ENCODE measurements around the gene CP.

CP gene

DNA sequence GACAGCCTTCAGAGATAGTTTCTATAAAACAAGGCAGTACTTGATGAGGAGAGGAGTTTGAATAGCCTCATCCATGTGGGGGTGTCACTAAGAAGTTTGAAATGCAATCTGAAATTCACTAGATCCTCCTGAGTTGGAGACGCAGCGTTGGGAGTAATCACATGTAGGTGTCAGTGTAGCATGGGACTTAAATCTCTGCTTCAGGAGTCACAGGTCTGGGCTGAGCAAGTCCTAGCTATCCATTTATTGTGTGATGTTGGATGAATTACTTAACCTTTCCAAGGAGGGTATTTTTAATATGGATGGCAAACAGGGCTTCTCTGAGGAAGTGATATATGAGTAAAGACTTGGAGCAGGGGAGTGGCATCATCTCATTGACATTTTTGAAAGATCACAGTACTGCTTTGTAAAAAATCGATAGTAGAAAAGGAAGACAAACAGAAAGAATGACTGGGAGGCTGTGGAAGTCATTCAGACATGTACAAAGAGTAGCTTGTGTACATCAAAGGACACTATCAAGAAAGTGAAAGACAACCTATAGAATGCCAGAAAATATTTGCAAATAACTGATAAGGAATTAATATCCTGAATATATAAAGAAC, 17.1 kb downstream of the CP start:
- TF ChIP-seq, protein P1, sequence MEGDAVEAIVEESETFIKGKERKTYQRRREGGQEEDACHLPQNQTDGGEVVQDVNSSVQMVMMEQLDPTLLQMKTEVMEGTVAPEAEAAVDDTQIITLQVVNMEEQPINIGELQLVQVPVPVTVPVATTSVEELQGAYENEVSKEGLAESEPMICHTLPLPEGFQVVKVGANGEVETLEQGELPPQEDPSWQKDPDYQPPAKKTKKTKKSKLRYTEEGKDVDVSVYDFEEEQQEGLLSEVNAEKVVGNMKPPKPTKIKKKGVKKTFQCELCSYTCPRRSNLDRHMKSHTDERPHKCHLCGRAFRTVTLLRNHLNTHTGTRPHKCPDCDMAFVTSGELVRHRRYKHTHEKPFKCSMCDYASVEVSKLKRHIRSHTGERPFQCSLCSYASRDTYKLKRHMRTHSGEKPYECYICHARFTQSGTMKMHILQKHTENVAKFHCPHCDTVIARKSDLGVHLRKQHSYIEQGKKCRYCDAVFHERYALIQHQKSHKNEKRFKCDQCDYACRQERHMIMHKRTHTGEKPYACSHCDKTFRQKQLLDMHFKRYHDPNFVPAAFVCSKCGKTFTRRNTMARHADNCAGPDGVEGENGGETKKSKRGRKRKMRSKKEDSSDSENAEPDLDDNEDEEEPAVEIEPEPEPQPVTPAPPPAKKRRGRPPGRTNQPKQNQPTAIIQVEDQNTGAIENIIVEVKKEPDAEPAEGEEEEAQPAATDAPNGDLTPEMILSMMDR (IDR thresholded peaks at IDR 0.05) = no peak

DNA sequence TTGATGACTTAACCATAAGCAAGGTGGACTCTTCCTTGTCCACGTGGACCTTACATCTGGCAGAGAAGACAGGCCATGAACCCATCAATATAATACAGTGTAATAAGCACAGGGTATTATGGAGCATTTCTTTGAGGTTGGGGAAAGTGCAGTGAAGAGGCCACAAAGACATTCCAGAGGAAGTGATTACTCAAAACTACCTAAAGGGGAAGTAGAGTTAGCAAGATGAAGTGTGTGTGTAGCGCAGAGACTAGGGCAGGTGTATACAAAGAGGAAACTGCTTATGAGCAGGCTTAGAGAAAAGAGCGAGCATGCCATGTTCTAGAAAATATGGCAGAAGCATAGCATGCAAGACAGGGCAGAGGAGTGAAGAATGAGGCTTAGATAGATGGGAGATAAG, 17.9 kb downstream of the CP start:
- TF ChIP-seq, protein P1 (IDR thresholded peaks at IDR 0.05) = no peak

DNA sequence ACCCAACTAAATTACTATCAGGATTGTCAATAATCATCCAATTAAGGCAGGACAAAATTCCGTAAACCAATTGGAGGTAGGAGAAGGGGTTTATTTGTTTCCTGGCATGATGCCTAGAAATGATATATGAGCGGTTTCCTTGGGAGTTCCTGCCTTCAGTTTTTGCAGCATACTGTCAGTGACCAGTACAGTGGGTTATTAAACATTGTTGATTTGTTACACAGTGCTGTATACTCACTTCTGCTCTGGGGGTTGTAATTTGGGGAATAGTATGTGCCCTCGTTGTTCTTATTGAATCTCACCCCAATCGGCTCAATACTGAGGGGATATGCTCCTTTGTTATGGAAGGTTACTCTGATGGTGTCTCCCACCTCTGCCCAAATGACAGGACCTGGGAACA, 22.2 kb downstream of the CP start:
- TF ChIP-seq, protein P1 (IDR thresholded peaks at IDR 0.05) = no peak

DNA sequence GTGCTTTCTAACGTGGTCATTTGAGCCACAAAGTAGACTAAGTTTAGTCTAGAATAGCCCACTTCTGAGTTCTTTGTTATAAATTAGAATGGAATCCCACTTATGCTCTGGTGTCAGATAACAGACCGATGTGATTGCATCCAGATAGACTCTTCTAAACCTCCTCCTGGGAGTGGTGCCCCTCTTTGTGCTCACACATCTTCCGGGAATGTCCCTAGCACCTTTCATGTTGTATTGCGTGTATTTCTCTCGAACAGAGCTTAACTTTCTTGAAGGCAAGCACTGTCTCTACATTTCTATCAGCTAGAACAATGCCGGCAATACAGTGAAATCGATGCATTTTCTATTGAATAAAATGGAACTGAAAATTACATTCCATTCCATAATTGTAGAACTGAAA, 23.0 kb downstream of the CP start:
- TF ChIP-seq, protein P1 (IDR thresholded peaks at IDR 0.05) = no peak

DNA sequence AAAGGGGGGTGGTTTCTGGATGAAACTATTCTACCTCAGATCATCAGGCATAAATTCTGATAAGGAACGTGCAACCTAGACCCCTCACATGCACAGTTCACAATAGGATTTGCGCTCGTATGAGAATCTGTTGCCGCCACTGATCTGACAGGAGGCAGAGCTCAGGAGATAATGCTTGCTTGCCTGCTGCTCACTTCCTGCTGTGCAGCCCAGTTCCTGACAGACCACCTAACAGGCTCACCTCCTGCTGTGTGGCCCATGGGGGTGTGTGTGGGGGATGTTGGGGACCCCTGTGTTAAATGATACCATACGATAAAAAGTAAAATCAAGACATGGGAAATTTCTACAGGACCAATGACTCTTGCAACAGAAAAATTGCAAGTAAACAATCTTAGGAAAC, 24.0 kb downstream of the CP start:
- TF ChIP-seq, protein P1 (IDR thresholded peaks at IDR 0.05) = no peak

DNA sequence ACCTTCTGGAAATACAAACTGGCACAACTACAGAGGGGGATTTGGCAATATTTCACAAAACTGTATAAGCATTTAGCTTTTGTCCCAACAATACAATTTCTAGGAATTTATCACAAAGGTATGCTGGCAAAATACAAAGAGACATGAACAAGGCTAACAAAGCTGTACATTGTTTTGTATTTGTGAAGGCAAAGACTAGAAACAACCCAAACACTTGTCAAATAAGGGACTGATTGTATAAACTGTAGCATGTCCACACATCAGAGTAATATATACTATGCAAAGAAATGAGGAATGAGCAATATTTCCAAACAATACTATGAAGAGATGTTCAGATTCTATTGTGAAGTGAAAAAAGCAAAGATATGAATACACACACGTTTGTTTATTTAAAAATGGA, 26.4 kb downstream of the CP start:
- TF ChIP-seq, protein P1 (IDR thresholded peaks at IDR 0.05) = no peak

DNA sequence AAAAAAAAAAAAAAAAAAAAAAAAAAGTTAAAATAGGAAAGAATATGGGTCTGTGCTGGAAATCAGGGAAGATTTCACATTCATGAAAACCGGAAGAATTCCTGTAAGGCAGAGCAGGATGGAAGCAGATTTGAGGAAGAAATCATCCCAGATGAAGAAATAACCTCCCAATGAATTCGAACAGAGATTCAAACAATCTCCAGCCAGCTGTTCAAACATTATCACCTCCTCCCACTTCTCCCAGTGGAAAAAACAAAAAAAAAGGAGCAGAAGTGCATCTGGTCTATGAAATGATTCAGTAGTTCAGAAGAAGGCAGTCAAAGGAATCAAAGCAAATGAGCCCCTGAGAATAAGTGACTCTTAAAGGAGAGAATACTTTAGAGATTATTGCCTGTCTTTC, 33.1 kb downstream of the CP start:
- TF ChIP-seq, protein P1 (IDR thresholded peaks at IDR 0.05) = no peak

DNA sequence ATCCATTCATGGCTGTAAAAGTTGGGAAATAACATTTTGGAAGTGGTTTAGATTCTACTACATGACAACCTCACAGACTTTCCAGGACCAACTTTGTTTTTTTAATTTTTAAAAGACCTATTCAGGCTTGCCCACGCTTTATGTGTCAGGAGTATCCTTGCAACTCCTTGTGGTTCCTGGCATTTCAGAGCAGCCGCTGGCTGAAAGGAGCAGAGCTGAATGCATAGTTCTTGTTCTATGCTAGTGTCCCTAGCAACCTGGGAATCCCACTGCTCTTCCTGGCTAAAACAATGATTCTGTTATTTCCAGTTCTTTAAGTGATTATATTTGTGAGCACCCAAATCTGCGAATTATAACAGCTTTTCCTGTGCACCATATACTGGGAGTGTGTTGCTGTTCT, 34.9 kb downstream of the CP start:
- TF ChIP-seq, protein P1 (IDR thresholded peaks at IDR 0.05) = no peak
